ENCODE results near the gene TCN1. TPM values are rescaled to one million over a fixed set of nuclear protein-coding genes. Genes with fewer than 3 reads are reported as not detected.

TCN1 gene
- total RNA-seq, 4 donors from 2014 or later, result 0.76 to 5.3 (median 1.8) TPM

DNA sequence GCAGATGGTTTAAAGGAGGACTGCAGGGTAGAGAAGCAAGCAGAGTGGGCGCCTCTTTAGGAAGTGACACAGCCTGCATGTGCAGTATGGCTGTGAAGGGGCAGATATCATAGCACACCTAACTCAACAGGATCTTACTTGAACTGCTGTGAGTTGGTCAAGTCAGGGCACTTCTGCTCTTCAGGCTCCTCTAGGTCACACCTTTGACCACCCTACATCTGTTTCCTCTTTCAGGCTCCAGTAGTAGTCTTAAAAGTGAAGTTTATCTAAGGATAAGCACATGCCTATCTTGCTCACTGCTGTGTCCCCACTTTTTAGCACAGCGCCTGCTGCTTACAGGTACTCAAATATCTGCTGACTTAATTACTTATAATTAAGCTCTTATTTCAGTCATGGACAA lies 62.2 kb downstream of the TCN1 start:
- Histone ChIP-seq H3K36me3 (peaks cover 61% of the 10 kb centered on the region), H3K4me3 (no peak overlapping the region), H3K27me3 (no peaks in the 10 kb centered on the region), H3K27ac (no peak overlapping the region), H3K9me3 (no peaks in the 10 kb centered on the region), H3K4me1 (peaks cover 11% of the 10 kb centered on the region)
- WGBS, result 93% methylated on average over 2 of the region's 2 CpGs
- DNase-seq (ENCODE audit: low spot score in 2 of 2), result no peak
- TF ChIP-seq, protein P1, sequence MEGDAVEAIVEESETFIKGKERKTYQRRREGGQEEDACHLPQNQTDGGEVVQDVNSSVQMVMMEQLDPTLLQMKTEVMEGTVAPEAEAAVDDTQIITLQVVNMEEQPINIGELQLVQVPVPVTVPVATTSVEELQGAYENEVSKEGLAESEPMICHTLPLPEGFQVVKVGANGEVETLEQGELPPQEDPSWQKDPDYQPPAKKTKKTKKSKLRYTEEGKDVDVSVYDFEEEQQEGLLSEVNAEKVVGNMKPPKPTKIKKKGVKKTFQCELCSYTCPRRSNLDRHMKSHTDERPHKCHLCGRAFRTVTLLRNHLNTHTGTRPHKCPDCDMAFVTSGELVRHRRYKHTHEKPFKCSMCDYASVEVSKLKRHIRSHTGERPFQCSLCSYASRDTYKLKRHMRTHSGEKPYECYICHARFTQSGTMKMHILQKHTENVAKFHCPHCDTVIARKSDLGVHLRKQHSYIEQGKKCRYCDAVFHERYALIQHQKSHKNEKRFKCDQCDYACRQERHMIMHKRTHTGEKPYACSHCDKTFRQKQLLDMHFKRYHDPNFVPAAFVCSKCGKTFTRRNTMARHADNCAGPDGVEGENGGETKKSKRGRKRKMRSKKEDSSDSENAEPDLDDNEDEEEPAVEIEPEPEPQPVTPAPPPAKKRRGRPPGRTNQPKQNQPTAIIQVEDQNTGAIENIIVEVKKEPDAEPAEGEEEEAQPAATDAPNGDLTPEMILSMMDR (IDR thresholded peaks at IDR 0.05), result no peak
- TF ChIP-seq POLR2A (IDR thresholded peaks at IDR 0.05) (no peak), EP300 (IDR thresholded peaks at IDR 0.05) (no peak), POLR2AphosphoS5 (IDR thresholded peaks at IDR 0.05) (no peak)

Other genes with a start within 250 kb of the TCN1 start
- gene PATL1, start 197.4 kb downstream of the TCN1 start, total RNA-seq, result 10 to 100 TPM; 14.3 to 23.2 (median 19.2) TPM
- not detected for gene OR10V1, start 152.6 kb downstream of the TCN1 start, total RNA-seq
- gene STX3, start 111.1 kb downstream of the TCN1 start, total RNA-seq, result 10 to 100 TPM; 24.1 to 48.2 (median 29.9) TPM
- 10 to 100 TPM; 27.8 to 42.0 (median 32.4) TPM for gene MRPL16, start 55.7 kb downstream of the TCN1 start, total RNA-seq
- gene CBLIF, start 21.0 kb downstream of the TCN1 start, total RNA-seq, result not detected
- gene OOSP3, start 12.3 kb upstream of the TCN1 start, total RNA-seq, result not detected
- gene OOSP1, start 71.9 kb upstream of the TCN1 start, total RNA-seq, result not detected
- gene OOSP4A, start 97.5 kb upstream of the TCN1 start, total RNA-seq, result not detected
- not detected for gene OOSP4B, start 150.7 kb upstream of the TCN1 start, total RNA-seq
- gene OOSP2, start 173.9 kb upstream of the TCN1 start, total RNA-seq, result not detected
- not detected for gene MS4A3, start 190.2 kb upstream of the TCN1 start, total RNA-seq
- 1 to 10 TPM in 2 of 4 donors, under 1 TPM in 1, not detected in 1; 0.32 to 1.5 (median 1.2) TPM for gene MS4A2, start 222.2 kb upstream of the TCN1 start, total RNA-seq

Data from suprapubic skin (tissue), 4 donors.